Endothelial cell of umbilical vein (primary cell): ENCODE results near the gene ITIH2. TPM values are rescaled to one million over a fixed set of nuclear protein-coding genes. Genes with fewer than 3 reads are reported as not detected.
"Not testable (repeated sequence)": the region's sequence is repeated elsewhere in the genome, so short reads cannot be mapped to it uniquely, and the experiment has no call there.

Source experiments
- BruUV-seq: library from RNA; stranded (reverse); fragments of 400-500 nt; replicated peaks from 2 replicates; lab custom pipeline; 2021; lab: Mats Ljungman, UMichigan
- CTCF ChIA-PET: fragments of 300-600, 350-600 bp; sonication (Branson Sonifier 250); formaldehyde crosslinking; loops from one replicate; lab custom pipeline; 2021; ENCODE audit warnings: antibody characterized with exemption, inconsistent platforms; lab: Charles Lee
- POLR2A ChIA-PET: fragments of 300-600, 350-600 bp; sonication (Branson Sonifier 250); formaldehyde crosslinking; loops from one replicate; lab custom pipeline; 2021; ENCODE audit warnings: antibody characterized with exemption, inconsistent platforms; lab: Charles Lee
- DNase-seq: peaks from one replicate; pipeline ENCODE4 v3.0.0-alpha.2; 2011; ENCODE audit warnings: low read depth, low spot score
- FAIRE-seq: peaks from 2 replicates; lab custom pipeline; 2011; peaks lifted over from hg19 to GRCh38; lab: Jason Lieb, UNC
- H2AFZ ChIP-seq: 2 replicates; pipeline ENCODE4 v1.6.0; 2012; ENCODE audit warnings: low read depth, low read length, control low read depth, inconsistent platforms
- H3K27ac ChIP-seq: 2 replicates; pipeline ENCODE4 v1.5.1; 2011; ENCODE audit warnings: low read depth, mild to moderate bottlenecking, control low read depth, low read length, moderate library complexity; ENCODE audit not compliant: insufficient read depth
- H3K27me3 ChIP-seq, 2 experiments: 2 replicates each; pipeline versions ENCODE4 v1.6.0 to v1.6.1; 2011; ENCODE audit warnings: low read length in 2 of 2, mixed read lengths in 1 of 2; ENCODE audit not compliant: control insufficient read depth in 2 of 2, insufficient read depth in 2 of 2
- H3K36me3 ChIP-seq, 2 experiments: 2 replicates in 1 of 2; 3 replicates in 1 of 2; pipeline ENCODE4 v1.5.1; 2011; ENCODE audit warnings: low read length in 2 of 2, mild to moderate bottlenecking in 1 of 2, moderate library complexity in 1 of 2; ENCODE audit not compliant: control insufficient read depth in 2 of 2, insufficient read depth in 2 of 2; ENCODE audit errors: extremely low read depth in 1 of 2
- H3K4me1 ChIP-seq: 3 replicates; pipeline ENCODE4 v1.5.1; 2011; ENCODE audit warnings: mild to moderate bottlenecking, low read length; ENCODE audit not compliant: control insufficient read depth, insufficient read depth; ENCODE audit errors: extremely low read depth
- H3K4me2 ChIP-seq: 2 replicates; pipeline ENCODE4 v1.6.1; 2011; ENCODE audit warnings: low read length, control low read depth, mixed read lengths; ENCODE audit not compliant: insufficient read depth
- H3K4me3 ChIP-seq, 3 experiments: fragments of 200-600 bp in 1 of 3; sonication (generic), shearing (Covaris generic) in 1 of 3; replicated peaks in 1 of 3; 2 replicates each; pipeline ENCODE4 v1.5.1; 2011 to 2016; ENCODE audit warnings: control low read depth in 3 of 3, low read length in 3 of 3, mild to moderate bottlenecking in 2 of 3, inconsistent platforms in 1 of 3, low read depth in 1 of 3, moderate library complexity in 1 of 3; ENCODE audit not compliant: insufficient read depth in 1 of 3
- H3K79me2 ChIP-seq: 2 replicates; pipeline ENCODE4 v1.6.0; 2012; ENCODE audit warnings: low read length, inconsistent platforms; ENCODE audit not compliant: control insufficient read depth, insufficient read depth
- H3K9ac ChIP-seq: replicated peaks from 2 replicates; pipeline ENCODE3; 2011; ENCODE audit warnings: low read length, control low read depth; ENCODE audit not compliant: insufficient read depth; ENCODE audit errors: extremely low read depth
- H3K9me1 ChIP-seq: replicated peaks from 3 replicates; pipeline ENCODE4 v1.6.0; 2011; ENCODE audit warnings: mild to moderate bottlenecking, low read length; ENCODE audit not compliant: control insufficient read depth, insufficient read depth; ENCODE audit errors: extremely low read depth
- H3K9me3 ChIP-seq: replicated peaks from 2 replicates; pipeline ENCODE4 v1.5.1; 2012; ENCODE audit warnings: low read length, inconsistent platforms; ENCODE audit not compliant: control insufficient read depth, insufficient read depth
- H4K20me1 ChIP-seq: replicated peaks from 2 replicates; pipeline ENCODE3; 2011; ENCODE audit warnings: mild to moderate bottlenecking, low read length; ENCODE audit not compliant: control insufficient read depth, insufficient read depth; ENCODE audit errors: extremely low read depth
- CTCF ChIP-seq, 2 donors: IDR thresholded peaks; 1 replicate in 1 of 2; 2 replicates in 1 of 2; pipeline ENCODE4 v1.5.1; 2011; ENCODE audit warnings: low read length in 2 of 2, mild to moderate bottlenecking in 2 of 2, moderate library complexity in 2 of 2, control low read depth in 1 of 2, inconsistent platforms in 1 of 2, low read depth in 1 of 2; ENCODE audit not compliant: insufficient read depth in 1 of 2; ENCODE audit errors: extremely low read depth in 1 of 2
- EZH2 ChIP-seq: IDR thresholded peaks from 2 replicates; pipeline ENCODE4 v1.6.1; 2012; ENCODE audit warnings: borderline replicate concordance, low read depth, mild to moderate bottlenecking, moderate library complexity, low read length, inconsistent platforms; ENCODE audit not compliant: severe bottlenecking
- FOS ChIP-seq: IDR thresholded peaks from 2 replicates; pipeline ENCODE4 v1.6.1; 2011; ENCODE audit warnings: mild to moderate bottlenecking, low read length, moderate library complexity, borderline replicate concordance; ENCODE audit not compliant: insufficient read depth
- GATA2 ChIP-seq: IDR thresholded peaks from 2 replicates; pipeline ENCODE4 v1.7.0; 2011; ENCODE audit warnings: low read depth, mild to moderate bottlenecking, moderate library complexity, mixed read lengths, low read length; ENCODE audit not compliant: insufficient read length, insufficient read depth
- JUN ChIP-seq: IDR thresholded peaks from 2 replicates; pipeline ENCODE4 v1.6.1; 2011; ENCODE audit warnings: borderline replicate concordance, low read depth; ENCODE audit not compliant: insufficient read length, insufficient read depth
- MAX ChIP-seq: IDR thresholded peaks from 2 replicates; pipeline ENCODE4 v1.6.1; 2011; ENCODE audit not compliant: insufficient read depth, insufficient read length
- MYC ChIP-seq: IDR thresholded peaks from one replicate; pipeline ENCODE4 v1.6.1; 2011; ENCODE audit warnings: mild to moderate bottlenecking, low read depth, low read length
- POLR2A ChIP-seq: IDR thresholded peaks from 2 replicates; pipeline ENCODE4 v1.6.1; 2012; ENCODE audit warnings: low read depth, mild to moderate bottlenecking, control low read depth, low read length
- POLR2AphosphoS5 ChIP-seq: IDR thresholded peaks from 2 replicates; pipeline ENCODE4 v1.6.1; 2012; ENCODE audit warnings: low read depth, mild to moderate bottlenecking, control low read depth, low read length, moderate library complexity; ENCODE audit not compliant: insufficient read depth
- dilution Hi-C: fragments of 300-500 bp; cut with MboI; formaldehyde crosslinking; loops from one replicate; pipeline ENCODE4 v1.15.0; 2019; ENCODE audit warnings: low sequenced_read_pairs; ENCODE audit not compliant: extremely low pct_ligation_motif_present
- intact Hi-C: fragments of 100-400 bp; cut with micrococcal nuclease; formaldehyde crosslinking; loops from one replicate; pipeline ENCODE4 v1.10.0; 2022
- polyA plus RNA-seq, 4 experiments: library from polyadenylated mRNA; depleted of rRNA in 3 of 4; stranded (reverse) in 3 of 4; unstranded in 1 of 4; fragments of >200 nt; gene quantifications; 2 replicates each; pipeline versions ENCODE4 v1.2.1 to v1.2.3, GENCODE V29; 2011 to 2012; ENCODE audit warnings: missing spikeins in 1 of 4
- total RNA-seq: library from RNA; stranded (reverse); gene quantifications from 2 replicates; pipeline ENCODE4 v1.2.3, GENCODE V29; 2021

Gene ITIH2
- total and polyA plus RNA-seq, 2 donors (not counting 3 experiments of a cell fraction or from before 2014, with no cell fraction given): not detected

GRCh38 chr10:7710446-7710845 lies 7.3 kb downstream of the ITIH2 start:
- dilution Hi-C loops (no loop called here), intact Hi-C loops (no loop called here)
- Histone ChIP-seq H4K20me1 (no peaks in the 10 kb centered on the region), H3K9ac (no peak overlapping the region), H3K4me2 (no peak overlapping the region), H3K36me3 (no peaks in the 10 kb centered on the region), H2AFZ (no peak overlapping the region), H3K4me3 (no peak overlapping the region), H3K79me2 (no peaks in the 10 kb centered on the region), H3K4me1 (no peaks in the 10 kb centered on the region), H3K27ac (no peak overlapping the region), H3K9me1 (no peaks in the 10 kb centered on the region), H3K9me3 (no peaks in the 10 kb centered on the region), H3K27me3 (no peaks in the 10 kb centered on the region)
- TF ChIP-seq CTCF (IDR thresholded peaks at IDR 0.05; ENCODE audit: extremely low read depth in 1 of 2, insufficient read depth in 1 of 2, low read depth in 1 of 2, low read length in 2 of 2): no peak
- no peak for TF ChIP-seq EZH2
- no peak for TF ChIP-seq POLR2A
- no peak for TF ChIP-seq JUN
- TF ChIP-seq POLR2AphosphoS5: no peak
- no peak for TF ChIP-seq FOS
- no peak for TF ChIP-seq GATA2
- TF ChIP-seq MAX: no peak
- no peak for TF ChIP-seq MYC
- DNase-seq (no peak), FAIRE-seq (no peak)
- POLR2A ChIA-PET: no interaction called here
- CTCF ChIA-PET: no interaction called here
- BruUV-seq: no TSS peak

- H3K4me2 ChIP-seq, H3K4me3 ChIP-seq, H3K4me1 ChIP-seq, H3K36me3 ChIP-seq, dilution Hi-C loops, intact Hi-C loops, CTCF ChIA-PET, DNase-seq, H4K20me1 ChIP-seq, H3K9me3 ChIP-seq, BruUV-seq, H2AFZ ChIP-seq, H3K27me3 ChIP-seq, H3K9me1 ChIP-seq, H3K9ac ChIP-seq, H3K79me2 ChIP-seq, FAIRE-seq, H3K27ac ChIP-seq, POLR2A ChIA-PET: not testable (repeated sequence)
These were observed 8.0 kb downstream of the ITIH2 start for GRCh38 chr10:7711075-7711474.
